Lower leg skin (tissue), 4 donors: ENCODE data around the gene TMEM158. TPM values are rescaled to one million over a fixed set of nuclear protein-coding genes. Genes with fewer than 3 reads are reported as not detected.
A peak's percentile ranks its signal among the peaks of the same experiment; 100 is the strongest.

Experiments used
- DNase-seq, 2 donors: peaks; one replicate each; pipeline ENCODE4 v3.0.0-alpha.2; 2019; ENCODE audit warnings: low spot score in 2 of 2
- H3K4me3 ChIP-seq: fragments of 200-600 bp; sonication (generic); 2 replicates; pipeline ENCODE4 v1.5.1; 2017; ENCODE audit warnings: mild to moderate bottlenecking, low read depth; ENCODE audit not compliant: poor library complexity, severe bottlenecking
- POLR2A ChIP-seq, 2 donors: fragments of 450-650 bp; IDR thresholded peaks; one replicate each; pipeline ENCODE4 v1.6.1; 2016 to 2017; ENCODE audit warnings: antibody characterized with exemption in 2 of 2, mild to moderate bottlenecking in 1 of 2, moderate library complexity in 1 of 2
- WGBS, 2 donors: methylation state at CpG; one replicate each; pipeline ENCODE4 v1.1.5; 2018; 5-methylcytosine and 5-hydroxymethylcytosine counted together
- intact Hi-C: fragments of 100-400 bp; cut with DNase I; formaldehyde crosslinking; loops from one replicate; pipeline ENCODE4 v1.15.0; 2023; ENCODE audit warnings: low total_unique reads
- total RNA-seq, 4 donors: library from RNA; depleted of rRNA; stranded (reverse); fragments of >200 nt; gene quantifications; one replicate each; pipeline ENCODE4 v1.1.0, GENCODE V29; 2016
- TF ChIP-seq, protein P1 (sequence below), 3 donors: fragments of 450-650 bp; IDR thresholded peaks; one replicate each; pipeline ENCODE4 v1.5.1; 2016; ENCODE audit warnings: antibody characterized with exemption in 3 of 3, mild to moderate bottlenecking in 3 of 3, moderate library complexity in 2 of 3

TMEM158 gene
- total RNA-seq, 4 donors from 2014 or later, result 0.88 to 4.2 (median 2.7) TPM

DNA sequence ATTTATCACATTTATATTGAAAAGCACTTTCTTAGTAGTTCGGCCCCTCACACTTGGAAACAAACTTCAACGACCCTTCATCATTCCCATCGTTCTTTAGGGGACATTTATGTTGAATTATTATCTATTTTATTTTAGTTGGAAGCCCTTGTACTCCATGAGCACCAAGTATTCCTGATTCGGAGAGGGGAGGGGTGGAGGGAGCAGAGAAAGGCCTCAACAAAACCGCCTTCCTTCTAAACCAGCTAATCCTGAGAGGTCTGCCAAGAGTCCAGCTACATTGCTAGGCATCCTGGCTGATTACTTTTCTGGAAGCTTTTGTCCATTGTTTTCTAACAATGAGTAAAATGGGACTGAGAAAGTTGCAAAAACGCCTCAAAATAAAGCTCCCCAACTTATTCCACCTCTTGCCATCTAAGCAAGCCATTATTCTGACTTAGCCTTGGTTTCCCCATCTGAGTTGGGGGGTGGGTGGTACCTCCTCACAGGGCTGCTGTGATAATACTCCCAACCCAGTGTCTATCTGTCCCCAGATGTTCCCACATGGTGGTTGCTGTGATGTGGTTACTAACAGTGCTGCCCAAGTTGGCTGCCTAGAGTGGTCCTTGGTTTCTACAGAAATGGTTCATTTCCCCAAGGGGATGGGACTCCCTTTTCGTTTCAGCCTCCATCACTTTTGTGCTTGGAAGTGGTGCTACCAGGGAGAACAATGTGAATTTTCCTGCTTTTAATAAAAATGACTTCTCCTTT lies 1.2 kb upstream of the TMEM158 start:
- intact Hi-C loops, result no loop called here
- no peak for DNase-seq
- TF ChIP-seq POLR2A (IDR thresholded peaks at IDR 0.05), result no peak
- TF ChIP-seq, protein P1, sequence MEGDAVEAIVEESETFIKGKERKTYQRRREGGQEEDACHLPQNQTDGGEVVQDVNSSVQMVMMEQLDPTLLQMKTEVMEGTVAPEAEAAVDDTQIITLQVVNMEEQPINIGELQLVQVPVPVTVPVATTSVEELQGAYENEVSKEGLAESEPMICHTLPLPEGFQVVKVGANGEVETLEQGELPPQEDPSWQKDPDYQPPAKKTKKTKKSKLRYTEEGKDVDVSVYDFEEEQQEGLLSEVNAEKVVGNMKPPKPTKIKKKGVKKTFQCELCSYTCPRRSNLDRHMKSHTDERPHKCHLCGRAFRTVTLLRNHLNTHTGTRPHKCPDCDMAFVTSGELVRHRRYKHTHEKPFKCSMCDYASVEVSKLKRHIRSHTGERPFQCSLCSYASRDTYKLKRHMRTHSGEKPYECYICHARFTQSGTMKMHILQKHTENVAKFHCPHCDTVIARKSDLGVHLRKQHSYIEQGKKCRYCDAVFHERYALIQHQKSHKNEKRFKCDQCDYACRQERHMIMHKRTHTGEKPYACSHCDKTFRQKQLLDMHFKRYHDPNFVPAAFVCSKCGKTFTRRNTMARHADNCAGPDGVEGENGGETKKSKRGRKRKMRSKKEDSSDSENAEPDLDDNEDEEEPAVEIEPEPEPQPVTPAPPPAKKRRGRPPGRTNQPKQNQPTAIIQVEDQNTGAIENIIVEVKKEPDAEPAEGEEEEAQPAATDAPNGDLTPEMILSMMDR (IDR thresholded peaks at IDR 0.05), result no peak
- no peak overlapping the region for H3K4me3 ChIP-seq
- 77 to 80% methylated on average over 7 of the region's 7 CpGs for WGBS, 2 donors

DNA sequence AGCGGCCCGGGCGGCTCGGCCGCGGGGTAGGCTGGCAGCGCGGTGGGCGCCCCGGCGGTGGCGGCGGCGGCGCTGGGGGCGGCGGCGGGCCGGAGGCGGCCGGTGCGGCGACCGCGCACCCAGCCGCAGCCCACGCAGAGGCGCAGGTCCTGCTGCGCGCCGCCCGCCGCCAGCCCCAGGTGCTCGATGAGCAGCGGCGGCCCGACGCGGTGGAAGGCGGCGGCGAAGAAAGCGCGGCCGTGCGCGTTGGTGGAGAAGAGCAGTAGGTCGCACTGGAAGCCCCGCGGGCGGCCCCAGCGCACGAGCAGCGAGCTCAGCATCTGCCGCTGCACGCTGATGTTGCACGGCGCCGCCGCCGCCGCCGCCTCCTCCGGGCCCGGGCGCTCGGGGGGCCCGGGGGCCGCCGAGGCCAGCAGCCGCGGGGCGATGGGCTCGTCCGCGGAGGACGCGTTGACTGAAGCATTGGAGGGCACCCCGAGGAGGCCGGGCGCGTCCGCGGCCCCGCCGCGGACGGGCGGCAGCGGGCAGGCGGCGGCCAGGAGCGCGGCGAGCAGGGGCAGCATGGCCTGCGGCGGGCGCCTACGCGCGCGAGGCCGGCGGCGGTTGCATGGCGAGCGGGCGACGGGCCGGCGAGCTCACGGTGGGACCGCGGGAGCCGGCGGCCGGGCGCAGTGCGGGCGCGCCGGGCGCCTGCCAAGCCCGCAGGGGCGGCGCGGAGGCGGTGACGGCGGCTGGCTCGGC lies 452 bp downstream of the TMEM158 start:
- intact Hi-C loops, result no loop called here
- DNase-seq, result no peak
- TF ChIP-seq POLR2A (IDR thresholded peaks at IDR 0.05), result no peak
- H3K4me3 ChIP-seq, result peak overlapping the region; percentile 25
- WGBS, 2 donors, result no CpG with 5 or more reads among the region's 131 CpGs

DNA sequence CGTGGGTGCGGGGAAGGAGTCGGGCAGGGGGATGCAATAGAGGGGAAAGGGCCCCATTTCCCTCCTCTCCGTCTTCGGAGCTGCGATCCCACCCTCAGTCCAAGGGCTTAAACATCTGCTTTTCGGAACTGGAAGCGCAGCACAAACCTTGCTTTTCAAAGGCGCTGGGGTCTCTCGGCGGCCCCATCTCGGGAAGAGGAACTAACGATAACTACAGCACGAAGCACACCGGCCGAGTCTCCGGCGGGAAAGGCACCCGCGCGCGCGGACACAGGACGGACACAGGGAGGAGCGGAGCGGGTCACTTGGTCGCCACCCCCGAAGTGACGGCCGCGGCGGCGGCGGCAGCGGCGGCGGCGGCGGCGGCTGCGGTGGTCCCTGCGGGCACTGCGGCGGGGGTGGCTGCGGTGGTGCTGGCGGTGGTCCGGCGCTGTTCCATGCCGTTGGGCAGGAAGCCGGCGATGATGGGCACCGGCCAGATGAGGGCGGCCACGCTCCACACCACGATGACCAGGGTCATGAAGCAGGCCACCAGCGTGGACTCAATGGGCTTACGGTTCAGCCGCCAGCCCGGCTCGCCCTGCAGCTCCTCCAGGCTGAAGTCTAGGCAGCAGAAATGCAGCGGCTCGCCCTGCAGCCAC lies 1.1 kb downstream of the TMEM158 start:
- peak; percentile 46 to 91 for DNase-seq
- 2 to 3% methylated on average over 16 to 17 of the region's 62 CpGs for WGBS, 2 donors
- peak overlapping the region; percentile 25 for H3K4me3 ChIP-seq
- intact Hi-C loops, result no loop called here
- TF ChIP-seq POLR2A (IDR thresholded peaks at IDR 0.05), result no peak
- TF ChIP-seq, protein P1 (IDR thresholded peaks at IDR 0.05), result no peak

DNA sequence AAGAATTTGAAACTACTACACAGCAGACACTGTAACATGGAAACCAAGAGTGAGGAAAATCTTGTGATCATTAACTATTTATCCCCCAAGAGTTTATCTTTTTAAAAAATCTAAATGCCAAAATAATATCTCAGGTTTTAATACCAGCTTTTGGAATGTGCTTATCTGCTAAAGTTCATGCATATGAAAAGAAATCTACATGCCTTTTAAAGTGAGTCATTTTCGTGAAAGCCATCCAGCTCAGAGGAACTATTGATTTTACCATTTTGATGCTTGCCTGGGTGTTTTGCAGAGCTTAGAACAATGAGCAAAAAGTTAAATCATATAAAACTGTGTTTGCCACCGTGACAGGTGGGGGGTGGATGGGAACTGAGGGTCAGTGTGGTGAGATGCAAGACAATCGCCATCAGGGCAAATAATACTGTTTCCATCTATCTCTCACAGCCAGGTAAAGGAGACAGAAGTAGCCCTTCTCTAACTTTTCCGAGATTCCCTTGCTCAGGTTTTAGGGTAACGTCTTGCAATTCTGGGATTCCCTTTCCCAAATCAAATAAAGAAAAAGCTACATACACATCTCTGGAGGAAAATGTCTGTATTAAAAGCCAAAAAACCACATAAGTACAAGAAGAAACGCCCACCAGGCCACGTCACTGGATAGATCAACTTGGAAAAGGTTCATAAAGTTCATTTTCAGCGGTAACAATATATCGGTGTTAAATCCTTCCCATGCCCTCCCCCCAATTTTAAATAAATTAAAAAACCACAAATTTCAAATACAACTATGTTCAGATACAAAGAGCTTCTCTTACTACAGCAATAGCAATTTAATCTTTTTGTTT lies 2.0 kb downstream of the TMEM158 start:
- no peak for TF ChIP-seq POLR2A (IDR thresholded peaks at IDR 0.05)
- TF ChIP-seq, protein P1 (IDR thresholded peaks at IDR 0.05), result no peak
- DNase-seq, result no peak
- intact Hi-C loops, result no loop called here
- H3K4me3 ChIP-seq, result no peak overlapping the region
- 35 to 39% methylated on average over 9 of the region's 9 CpGs for WGBS, 2 donors

DNA sequence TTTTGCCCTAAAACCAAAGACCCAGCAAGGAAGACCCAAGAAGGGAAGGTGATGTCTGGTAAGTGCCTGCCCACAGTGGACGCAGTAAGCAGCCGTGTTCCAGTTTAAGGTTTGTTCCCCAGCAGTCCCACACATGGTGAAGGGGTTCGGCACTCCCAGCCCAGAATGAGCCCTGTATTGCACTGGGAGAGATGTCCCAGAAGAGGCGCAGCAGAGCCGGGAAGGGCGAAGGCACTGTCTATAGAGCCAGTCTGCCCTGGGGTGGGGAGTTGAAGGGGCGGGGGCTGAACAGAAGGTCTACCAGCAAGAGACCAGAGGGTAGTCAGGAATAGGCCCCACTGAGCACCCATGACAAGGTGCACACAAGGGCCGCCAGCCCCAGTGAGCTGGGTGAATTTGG lies 6.4 kb downstream of the TMEM158 start:
- no peak for DNase-seq
- no peak overlapping the region for H3K4me3 ChIP-seq
- no peak for TF ChIP-seq POLR2A (IDR thresholded peaks at IDR 0.05)
- TF ChIP-seq, protein P1 (IDR thresholded peaks at IDR 0.05), result no peak
- WGBS, 2 donors, result 97 to 98% methylated on average over 8 of the region's 8 CpGs
- intact Hi-C loops, result loop anchor here (10.0 kb wide), 1 partner anchor 275 kb away; no protein-coding TSS in a partner anchor
